ENCODE measurements around the gene MLN.

GRCh38 chr6:33808641-33809180 is 4.9 kb upstream of the MLN start:
- no peak for TF ChIP-seq HMGXB4 (CRISPR knock-in tag; IDR thresholded peaks at IDR 0.05; ENCODE audit: borderline replicate concordance)
- TF ChIP-seq BHLHE40 (IDR thresholded peaks at IDR 0.05; ENCODE audit: low read depth, low read length) = no peak
- no peak for TF ChIP-seq EHMT2 (IDR thresholded peaks at IDR 0.05; ENCODE audit: low read depth)
- no peak for TF ChIP-seq POLR2A (IDR thresholded peaks at IDR 0.05; ENCODE audit: low read length)
- no peak for TF ChIP-seq EP300 (IDR thresholded peaks at IDR 0.05)
- no peak for TF ChIP-seq CTCF (IDR thresholded peaks at IDR 0.05)
- TF ChIP-seq RFX5 (IDR thresholded peaks at IDR 0.05) = no peak
- no peak for TF ChIP-seq KDM1A (IDR thresholded peaks at IDR 0.05; ENCODE audit: low read depth)
